HepG2 (cell line): ENCODE results near the gene RNF40. TPM values are rescaled to one million over a fixed set of nuclear protein-coding genes. Genes with fewer than 3 reads are reported as not detected.

Experiments used
- ATAC-seq: fragments of 200-7000 bp; cut with Tn5 transposase; 3 replicates; pipeline ENCODE4 v1.9.1; 2020; ENCODE audit warnings: mild to moderate bottlenecking, moderate library complexity
- BruUV-seq: library from RNA; stranded (reverse); fragments of 400-500 nt; replicated peaks from 2 replicates; lab custom pipeline; 2021; lab: Mats Ljungman, UMichigan
- CTCF ChIA-PET: fragments of 300-600 bp; formaldehyde crosslinking; extraction: SDS; loops from one replicate; lab custom pipeline; 2021; ENCODE audit warnings: low total read pairs, inconsistent platforms, low intra/inter-chr PET ratio; lab: Yijun Ruan, JAX
- POLR2A ChIA-PET: fragments of 350-600 bp; sonication (Branson Sonifier 250); formaldehyde crosslinking; loops from one replicate; lab custom pipeline; 2020; ENCODE audit warnings: antibody characterized with exemption, inconsistent platforms; lab: Yijun Ruan, JAX
- DNase-seq: peaks from one replicate; pipeline ENCODE4 v3.0.0-alpha.2; 2015; ENCODE audit warnings: low spot score
- FAIRE-seq: peaks from 3 replicates; lab custom pipeline; 2011; peaks lifted over from hg19 to GRCh38; lab: Jason Lieb, UNC
- H2AFZ ChIP-seq: one replicate; pipeline ENCODE4 v1.6.1; 2011; ENCODE audit warnings: low read length, inconsistent platforms
- H3K27ac ChIP-seq: fragments of 300-600 bp; 3 replicates; pipeline ENCODE4 v1.8.0; 2011; ENCODE audit warnings: mixed run types, mild to moderate bottlenecking, mixed read lengths, low read length, inconsistent platforms; ENCODE audit not compliant: insufficient read depth; ENCODE audit errors: extremely low read length
- H3K27me3 ChIP-seq, 2 experiments: fragments of 200-600 bp in 1 of 2; 2 replicates in 1 of 2; 3 replicates in 1 of 2; pipeline versions ENCODE4 v1.6.0 to v1.8.0; 2011; ENCODE audit warnings: low read length in 2 of 2, mild to moderate bottlenecking in 2 of 2, moderate library complexity in 2 of 2, inconsistent platforms in 1 of 2; ENCODE audit not compliant: insufficient read depth in 2 of 2, control insufficient read depth in 1 of 2
- H3K36me3 ChIP-seq, 2 experiments: fragments of 200-600 bp in 1 of 2; replicated peaks in 1 of 2; 2 replicates in 1 of 2; 3 replicates in 1 of 2; pipeline versions ENCODE4 v1.5.1 to v1.8.0; 2011; ENCODE audit warnings: low read length in 2 of 2, inconsistent platforms in 1 of 2; ENCODE audit not compliant: insufficient read depth in 2 of 2, control insufficient read depth in 1 of 2
- H3K4me1 ChIP-seq: 2 replicates; pipeline ENCODE4 v1.5.1; 2012; ENCODE audit warnings: low read length, inconsistent platforms; ENCODE audit not compliant: insufficient read depth
- H3K4me2 ChIP-seq: 2 replicates; pipeline ENCODE4 v1.6.0; 2011; ENCODE audit warnings: low read depth, low read length, inconsistent platforms
- H3K4me3 ChIP-seq, 3 experiments: fragments of 200-600 bp in 1 of 3; sonication (generic), shearing (Covaris generic) in 1 of 3; replicated peaks in 1 of 3; 2 replicates each; pipeline ENCODE4 v1.5.1; 2011 to 2016; ENCODE audit warnings: low read length in 3 of 3, inconsistent platforms in 2 of 3, low read depth in 2 of 3, mild to moderate bottlenecking in 2 of 3, control low read depth in 1 of 3, mixed read lengths in 1 of 3; ENCODE audit not compliant: insufficient read depth in 1 of 3
- H3K79me2 ChIP-seq: one replicate; pipeline ENCODE4 v1.6.1; 2011; ENCODE audit warnings: low read length, inconsistent platforms; ENCODE audit not compliant: insufficient read depth
- H3K9ac ChIP-seq: 2 replicates; pipeline ENCODE4 v1.6.0; 2011; ENCODE audit warnings: mild to moderate bottlenecking, low read depth, low read length, inconsistent platforms; ENCODE audit not compliant: insufficient read depth
- H3K9me3 ChIP-seq: 2 replicates; pipeline ENCODE4 v1.5.1; 2012; ENCODE audit warnings: mild to moderate bottlenecking, low read length
- H4K20me1 ChIP-seq: 2 replicates; pipeline ENCODE4 v1.6.0; 2011; ENCODE audit warnings: inconsistent platforms, mild to moderate bottlenecking, low read length, moderate library complexity; ENCODE audit not compliant: insufficient read depth
- CENPT ChIP-seq: sonication (generic); formaldehyde crosslinking; IDR thresholded peaks from 2 replicates; pipeline ENCODE4 v1.8.0; 2022; ENCODE audit warnings: low read depth, mild to moderate bottlenecking, moderate library complexity, missing genetic modification reagents
- E2F2 ChIP-seq: sonication (generic); formaldehyde crosslinking; IDR thresholded peaks from 2 replicates; pipeline ENCODE4 v1.4.0; 2020; ENCODE audit warnings: missing genetic modification reagents, borderline replicate concordance
- GFI1 ChIP-seq: sonication (generic); formaldehyde crosslinking; IDR thresholded peaks from 2 replicates; pipeline ENCODE4 v1.5.0; 2020; ENCODE audit warnings: missing genetic modification reagents, mild to moderate bottlenecking, borderline replicate concordance
- MLLT10 ChIP-seq: sonication (generic); formaldehyde crosslinking; IDR thresholded peaks from 2 replicates; pipeline ENCODE4 v1.4.0; 2020; ENCODE audit warnings: missing genetic modification reagents
- NKX3-1 ChIP-seq: sonication (generic); formaldehyde crosslinking; IDR thresholded peaks from 2 replicates; pipeline ENCODE4 v1.5.0; 2020; ENCODE audit warnings: missing genetic modification reagents
- REST ChIP-seq, 2 experiments: IDR thresholded peaks; 2 replicates each; pipeline ENCODE4 v1.6.1; 2011 to 2012; ENCODE audit warnings: low read length in 2 of 2, borderline replicate concordance in 1 of 2, low read depth in 1 of 2, mild to moderate bottlenecking in 1 of 2, moderate library complexity in 1 of 2
- RFXANK ChIP-seq: IDR thresholded peaks from 2 replicates; pipeline ENCODE4 v1.6.1; 2016
- TEAD2 ChIP-seq: sonication (generic); formaldehyde crosslinking; IDR thresholded peaks from 2 replicates; pipeline ENCODE4 v1.9.0; 2021; ENCODE audit warnings: missing genetic modification reagents
- ZMYM3 ChIP-seq: sonication (generic); formaldehyde crosslinking; IDR thresholded peaks from 2 replicates; pipeline ENCODE4 v1.5.1; 2020; ENCODE audit warnings: mild to moderate bottlenecking, missing genetic modification reagents
- ZNF12 ChIP-seq: sonication (generic); formaldehyde crosslinking; IDR thresholded peaks from 2 replicates; pipeline ENCODE4 v1.5.0; 2020; ENCODE audit warnings: missing genetic modification reagents
- ZNF451 ChIP-seq: sonication (generic); formaldehyde crosslinking; IDR thresholded peaks from 2 replicates; pipeline ENCODE4 v1.5.0; 2020; ENCODE audit warnings: mild to moderate bottlenecking, missing genetic modification reagents
- ZNF878 ChIP-seq: sonication (generic); formaldehyde crosslinking; IDR thresholded peaks from 2 replicates; pipeline ENCODE4 v1.8.1; 2023; ENCODE audit warnings: mild to moderate bottlenecking, missing genetic modification reagents, moderate library complexity
- ZSCAN30 ChIP-seq: sonication (generic); formaldehyde crosslinking; IDR thresholded peaks from 2 replicates; pipeline ENCODE4 v1.5.0; 2020; ENCODE audit warnings: mild to moderate bottlenecking, missing genetic modification reagents
- WGBS: methylation state at CpG from one replicate; pipeline ENCODE4 v1.1.6; 2017; ENCODE audit warnings: low lambda C conversion rate; 5-methylcytosine and 5-hydroxymethylcytosine counted together
- in situ Hi-C: cut with HindIII; loops from 2 replicates; pipeline ENCODE4 v1.10.0; 2017; ENCODE audit warnings: low pct_unique_long_range_greater_than_20kb; ENCODE audit not compliant: extremely low pct_ligation_motif_present
- intact Hi-C: fragments of 100-400 bp; cut with micrococcal nuclease; formaldehyde crosslinking; loops from one replicate; pipeline ENCODE4 v1.10.0; 2022; ENCODE audit not compliant: unreplicated experiment
- polyA plus RNA-seq, 8 experiments: library from polyadenylated mRNA; depleted of rRNA in 3 of 8; stranded (reverse) in 7 of 8; unstranded in 1 of 8; fragments of >200 nt; fragmentation: Illumina TruSeq in 4 of 8; extraction: Trizol in 4 of 8; gene quantifications; 2 replicates each; pipeline versions ENCODE4 v1.2.1 to v1.2.3, GENCODE V29; 2011 to 2016; ENCODE audit warnings: low read depth in 4 of 8, missing spikeins in 1 of 8, mixed read lengths in 1 of 8; ENCODE audit not compliant: insufficient read depth in 1 of 8
- total RNA-seq, 5 experiments: library from RNA; depleted of rRNA; stranded (reverse); fragments of >200 nt; fragmentation: Illumina TruSeq; extraction: Trizol; gene quantifications; 2 replicates each; pipeline ENCODE4 v1.2.3, GENCODE V29; 2016; ENCODE audit warnings: low read depth in 1 of 5
- TF ChIP-seq, protein P1 (sequence below): IDR thresholded peaks from 2 replicates; pipeline ENCODE4 v1.6.1; 2016; ENCODE audit warnings: missing compliant biosample characterization, missing genetic modification reagents, borderline replicate concordance
- TF ChIP-seq, protein P2 (sequence below): IDR thresholded peaks from 2 replicates; pipeline ENCODE4 v1.6.1; 2012; ENCODE audit warnings: inconsistent platforms

Gene RNF40
- total and polyA plus RNA-seq, 2 of the 13 experiments (the other 11 are each of a cell fraction or from before 2014, with no cell fraction given): 84.0 to 85.6 TPM

- FAIRE-seq (no peak), ATAC-seq (peak; percentile 78), DNase-seq (peak; percentile 60)
- peak overlapping the region; percentile 99 to 100 (median 100) for H3K4me3 ChIP-seq
- no TSS peak for BruUV-seq
- no peaks in the 10 kb centered on the region for H3K9me3 ChIP-seq
- peak overlapping the region; percentile 92 for H3K4me2 ChIP-seq
- H3K79me2 ChIP-seq: peaks cover 29% of the 10 kb centered on the region
- intact Hi-C loops: loop anchor here (5.0 kb wide), 1 partner anchor 211 kb away; no protein-coding TSS in a partner anchor
- H3K9ac ChIP-seq: peak overlapping the region; percentile 95
- ChIA-PET CTCF (interaction anchor here (1.0 kb wide), 1 partner anchor 28 kb away, joined by 3 read pairs; no protein-coding TSS in a partner anchor), POLR2A (interaction anchor here (0.6 to 2.9 kb wide), 17 partner anchors 9 to 157 kb away, joined by 3 to 257 read pairs (median 8); partner anchors contain the start of gene PHKG2)
- in situ Hi-C loops: no loop called here
- H4K20me1 ChIP-seq: no peaks in the 10 kb centered on the region
- no peaks in the 10 kb centered on the region; a peak in 2 of 5 replicates for H3K27me3 ChIP-seq
- peaks cover 30% of the 10 kb centered on the region for H3K4me1 ChIP-seq
- H3K27ac ChIP-seq: peak overlapping the region; percentile 78
- H3K36me3 ChIP-seq: peaks cover 19 to 29% of the 10 kb centered on the region in 2 experiments
- H2AFZ ChIP-seq: no peak overlapping the region
- WGBS: 11% methylated on average over 42 of the region's 57 CpGs
- TF ChIP-seq NKX3-1 (CRISPR knock-in tag) (0 out of 2 replicates have a peak, but pooled peaks have one; percentile 31), CENPT (CRISPR knock-in tag) (no peak), MLLT10 (CRISPR knock-in tag) (no peak), GFI1 (CRISPR knock-in tag) (no peak), ZMYM3 (CRISPR knock-in tag) (no peak), ZNF12 (CRISPR knock-in tag) (no peak), ZNF878 (no peak), ZNF451 (CRISPR knock-in tag) (no peak), REST (IDR thresholded peaks at IDR 0.05; ENCODE audit: borderline replicate concordance in 1 of 2, low read depth in 1 of 2, low read length in 2 of 2) (no peak), ZSCAN30 (no peak), E2F2 (CRISPR knock-in tag) (no peak), RFXANK (CRISPR knock-in tag) (no peak), TEAD2 (CRISPR knock-in tag) (no peak)
- TF ChIP-seq, protein P1, sequence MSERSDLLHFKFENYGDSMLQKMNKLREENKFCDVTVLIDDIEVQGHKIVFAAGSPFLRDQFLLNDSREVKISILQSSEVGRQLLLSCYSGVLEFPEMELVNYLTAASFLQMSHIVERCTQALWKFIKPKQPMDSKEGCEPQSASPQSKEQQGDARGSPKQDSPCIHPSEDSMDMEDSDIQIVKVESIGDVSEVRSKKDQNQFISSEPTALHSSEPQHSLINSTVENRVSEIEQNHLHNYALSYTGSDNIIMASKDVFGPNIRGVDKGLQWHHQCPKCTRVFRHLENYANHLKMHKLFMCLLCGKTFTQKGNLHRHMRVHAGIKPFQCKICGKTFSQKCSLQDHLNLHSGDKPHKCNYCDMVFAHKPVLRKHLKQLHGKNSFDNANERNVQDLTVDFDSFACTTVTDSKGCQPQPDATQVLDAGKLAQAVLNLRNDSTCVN (CRISPR knock-in tag): no peak
- TF ChIP-seq, protein P2, sequence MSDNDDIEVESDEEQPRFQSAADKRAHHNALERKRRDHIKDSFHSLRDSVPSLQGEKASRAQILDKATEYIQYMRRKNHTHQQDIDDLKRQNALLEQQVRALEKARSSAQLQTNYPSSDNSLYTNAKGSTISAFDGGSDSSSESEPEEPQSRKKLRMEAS: peak; percentile 79
Measured at GRCh38 chr16:30786115-30786935, 24.2 kb downstream of the RNF40 start.
